Peyer's patch (tissue), 4 donors: ENCODE results near the gene F7.
"Not testable (repeated sequence)": the region's sequence is repeated elsewhere in the genome, so short reads cannot be mapped to it uniquely, and the experiment has no call there.

Experiments
- POLR2A ChIP-seq, 2 donors: fragments of 450-650 bp; IDR thresholded peaks; one replicate each; pipeline ENCODE4 v1.5.1; 2017; ENCODE audit warnings: antibody characterized with exemption in 2 of 2, mild to moderate bottlenecking in 2 of 2, moderate library complexity in 2 of 2
- TF ChIP-seq, protein P1 (sequence below), 6 experiments: fragments of 450-650 bp in 4 of 6; fragments of 200-600 bp in 2 of 6; sonication (generic) in 1 of 6; IDR thresholded peaks; one replicate each; pipeline ENCODE4 v1.5.1; 2017 to 2019; ENCODE audit warnings: antibody characterized with exemption in 6 of 6, mild to moderate bottlenecking in 3 of 6, moderate library complexity in 1 of 6

DNA sequence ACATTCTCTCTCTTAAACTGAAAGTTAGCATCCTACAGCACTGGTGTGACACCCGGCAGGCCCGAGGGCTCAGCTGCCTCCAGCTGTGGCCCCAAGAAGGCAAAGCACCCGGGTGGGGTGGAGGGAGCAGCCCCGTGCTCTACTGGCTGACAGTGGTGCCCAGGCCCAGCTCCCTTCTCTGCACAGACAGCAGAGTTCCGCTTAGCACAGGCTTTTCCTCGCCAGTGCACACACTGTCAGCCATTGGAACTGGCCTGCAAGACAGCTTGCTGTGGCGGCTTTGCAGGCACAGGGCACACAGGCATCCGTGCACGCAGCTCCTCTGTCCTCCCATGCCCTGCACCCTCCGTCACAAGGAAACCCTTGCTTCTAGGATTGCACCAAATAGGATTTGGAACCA lies 3.3 kb upstream of the F7 start:
- TF ChIP-seq, protein P1, sequence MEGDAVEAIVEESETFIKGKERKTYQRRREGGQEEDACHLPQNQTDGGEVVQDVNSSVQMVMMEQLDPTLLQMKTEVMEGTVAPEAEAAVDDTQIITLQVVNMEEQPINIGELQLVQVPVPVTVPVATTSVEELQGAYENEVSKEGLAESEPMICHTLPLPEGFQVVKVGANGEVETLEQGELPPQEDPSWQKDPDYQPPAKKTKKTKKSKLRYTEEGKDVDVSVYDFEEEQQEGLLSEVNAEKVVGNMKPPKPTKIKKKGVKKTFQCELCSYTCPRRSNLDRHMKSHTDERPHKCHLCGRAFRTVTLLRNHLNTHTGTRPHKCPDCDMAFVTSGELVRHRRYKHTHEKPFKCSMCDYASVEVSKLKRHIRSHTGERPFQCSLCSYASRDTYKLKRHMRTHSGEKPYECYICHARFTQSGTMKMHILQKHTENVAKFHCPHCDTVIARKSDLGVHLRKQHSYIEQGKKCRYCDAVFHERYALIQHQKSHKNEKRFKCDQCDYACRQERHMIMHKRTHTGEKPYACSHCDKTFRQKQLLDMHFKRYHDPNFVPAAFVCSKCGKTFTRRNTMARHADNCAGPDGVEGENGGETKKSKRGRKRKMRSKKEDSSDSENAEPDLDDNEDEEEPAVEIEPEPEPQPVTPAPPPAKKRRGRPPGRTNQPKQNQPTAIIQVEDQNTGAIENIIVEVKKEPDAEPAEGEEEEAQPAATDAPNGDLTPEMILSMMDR (IDR thresholded peaks at IDR 0.05), result not testable (repeated sequence)
- TF ChIP-seq POLR2A (IDR thresholded peaks at IDR 0.05), result not testable (repeated sequence)
